Kidney tubule cell (primary cell): ENCODE results near the gene GRAMD2A.
A peak's percentile ranks its signal among the peaks of the same experiment; 100 is the strongest.
"Not testable (repeated sequence)": the region's sequence is repeated elsewhere in the genome, so short reads cannot be mapped to it uniquely, and the experiment has no call there.

Experiments used
- DNase-seq: peaks from one replicate; pipeline ENCODE4 v3.0.0-alpha.2; 2018; ENCODE audit warnings: low spot score

GRAMD2A gene

GRCh38 chr15:72184165-72184811 is 13.3 kb downstream of the GRAMD2A start:
- DNase-seq = peak; percentile 74

GRCh38 chr15:72183781-72184164 is 13.8 kb downstream of the GRAMD2A start:
- DNase-seq = no peak

- DNase-seq = no peak
Observed at GRCh38 chr15:72182673-72183072, 14.9 kb downstream of the GRAMD2A start.

GRCh38 chr15:72182244-72182643 is 15.3 kb downstream of the GRAMD2A start:
- DNase-seq = no peak

GRCh38 chr15:72180761-72181324 is 16.7 kb downstream of the GRAMD2A start:
- no peak for DNase-seq

GRCh38 chr15:72179950-72180581 is 17.5 kb downstream of the GRAMD2A start:
- DNase-seq = no peak

GRCh38 chr15:72178976-72179585 is 18.5 kb downstream of the GRAMD2A start:
- no peak for DNase-seq

- no peak for DNase-seq
Observed at GRCh38 chr15:72176743-72177142, 20.8 kb downstream of the GRAMD2A start.

- no peak for DNase-seq
Observed at GRCh38 chr15:72176159-72176558, 21.4 kb downstream of the GRAMD2A start.

- DNase-seq = no peak
Observed at GRCh38 chr15:72175186-72176044, 22.2 kb downstream of the GRAMD2A start.

GRCh38 chr15:72174551-72175165 is 22.9 kb downstream of the GRAMD2A start:
- DNase-seq = no peak

GRCh38 chr15:72173864-72174550 is 23.6 kb downstream of the GRAMD2A start:
- no peak for DNase-seq

- DNase-seq = no peak
Observed at GRCh38 chr15:72173401-72173800, 24.2 kb downstream of the GRAMD2A start.

- DNase-seq = no peak
Observed at GRCh38 chr15:72172796-72173195, 24.8 kb downstream of the GRAMD2A start.

GRCh38 chr15:72171978-72172377 is 25.6 kb downstream of the GRAMD2A start:
- not testable (repeated sequence) for DNase-seq

- no peak for DNase-seq
Observed at GRCh38 chr15:72170691-72171090, 26.9 kb downstream of the GRAMD2A start.

- no peak for DNase-seq
Observed at GRCh38 chr15:72169921-72170611, 27.5 kb downstream of the GRAMD2A start.

GRCh38 chr15:72169236-72169920 is 28.2 kb downstream of the GRAMD2A start:
- DNase-seq = no peak

GRCh38 chr15:72168808-72169190 is 28.8 kb downstream of the GRAMD2A start:
- DNase-seq = no peak
